Lung (tissue), 12 donors: ENCODE results near the gene SMARCAL1. TPM values are rescaled to one million over a fixed set of nuclear protein-coding genes. Genes with fewer than 3 reads are reported as not detected.

ENCODE experiments used
- ATAC-seq: fragments of 200-7000 bp; cut with Tn5 transposase; one replicate; pipeline ENCODE4 v1.9.1; 2020; ENCODE audit warnings: moderate number of reproducible peaks; ENCODE audit not compliant: insufficient read depth, low FRiP score
- DNase-seq, 3 donors: peaks; one replicate each; pipeline ENCODE4 v3.0.0-alpha.2; 2013 to 2017
- H3K27ac ChIP-seq, 2 donors: one replicate each; pipeline ENCODE4 v1.5.1; 2013; ENCODE audit warnings: mild to moderate bottlenecking in 2 of 2, moderate library complexity in 2 of 2, control low read depth in 1 of 2, inconsistent platforms in 1 of 2, low read depth in 1 of 2, low read length in 1 of 2
- H3K27me3 ChIP-seq, 3 donors: one replicate each; pipeline ENCODE4 v1.5.1; 2013; ENCODE audit warnings: low read length in 2 of 3; ENCODE audit not compliant: control insufficient read depth in 3 of 3, insufficient read depth in 3 of 3
- H3K36me3 ChIP-seq, 4 donors: one replicate each; pipeline ENCODE4 v1.5.1; 2013; ENCODE audit warnings: low read length in 4 of 4, mild to moderate bottlenecking in 1 of 4, moderate library complexity in 1 of 4; ENCODE audit not compliant: control insufficient read depth in 4 of 4, insufficient read depth in 4 of 4
- H3K4me1 ChIP-seq, 5 donors: one replicate each; pipeline ENCODE4 v1.5.1; 2013; ENCODE audit warnings: low read length in 5 of 5, mild to moderate bottlenecking in 2 of 5, moderate library complexity in 1 of 5; ENCODE audit not compliant: control insufficient read depth in 5 of 5, insufficient read depth in 5 of 5
- H3K4me3 ChIP-seq: one replicate; pipeline ENCODE4 v1.5.1; 2013; ENCODE audit warnings: mild to moderate bottlenecking, control low read depth, moderate library complexity
- H3K9ac ChIP-seq, 2 donors: one replicate each; pipeline ENCODE4 v1.5.1; 2013; ENCODE audit warnings: low read length in 2 of 2, control low read depth in 1 of 2; ENCODE audit not compliant: insufficient read depth in 1 of 2
- H3K9me3 ChIP-seq, 4 donors: one replicate each; pipeline ENCODE4 v1.5.1; 2013; ENCODE audit warnings: low read length in 3 of 4, mild to moderate bottlenecking in 1 of 4, moderate library complexity in 1 of 4; ENCODE audit not compliant: control insufficient read depth in 4 of 4, insufficient read depth in 3 of 4
- WGBS, 2 donors: extraction: QIAGEN DNeasy Blood & Tissue Kit; methylation state at CpG; one replicate each; pipeline ENCODE4 v1.1.7; 2013; 5-methylcytosine and 5-hydroxymethylcytosine counted together
- polyA plus RNA-seq, 2 donors: library from polyadenylated mRNA; stranded (reverse); fragments of 200-250 nt; gene quantifications; one replicate each; pipeline ENCODE4 v1.2.1, GENCODE V29; 2013
- total RNA-seq, 2 donors: library from RNA; depleted of rRNA in 1 of 2; stranded (reverse); fragments of >200 nt in 1 of 2; gene quantifications; one replicate each; pipeline ENCODE4 v1.2.1, GENCODE V29; 2014 to 2021
- TF ChIP-seq, protein P1 (sequence below): IDR thresholded peaks from 2 replicates; pipeline ENCODE4 v1.5.1; 2012; ENCODE audit warnings: mild to moderate bottlenecking; ENCODE audit errors: control extremely low read depth, extremely low read depth
- donor health status: control.
- donor health status: control.
- donor health status: Bipolar disorder and iron deficiency.
- donor health status: healthy.
- donor health status: DM: yes; HTN: yes; CAD: no.

The SMARCAL1 gene
- total and polyA plus RNA-seq, 4 donors: 5.2 to 28.6 (median 13.5) TPM

GRCh38 chr2:216465579-216466195, 53.4 kb downstream of the SMARCAL1 start:
- WGBS, 2 donors: 92% methylated on average over 5 of the region's 5 CpGs
- peaks cover 0 to 4% (median 0%) of the 10 kb centered on the region in 4 donors for H3K9me3 ChIP-seq
- H3K27me3 ChIP-seq: no peaks in the 10 kb centered on the region
- peaks cover 6 to 21% (median 8%) of the 10 kb centered on the region in 4 donors for H3K36me3 ChIP-seq
- no peak overlapping the region for H3K9ac ChIP-seq
- ATAC-seq: no peak
- no peak for DNase-seq
- H3K4me1 ChIP-seq: no peaks in the 10 kb centered on the region
- H3K27ac ChIP-seq: no peak overlapping the region
- no peak overlapping the region for H3K4me3 ChIP-seq
- TF ChIP-seq, protein P1, sequence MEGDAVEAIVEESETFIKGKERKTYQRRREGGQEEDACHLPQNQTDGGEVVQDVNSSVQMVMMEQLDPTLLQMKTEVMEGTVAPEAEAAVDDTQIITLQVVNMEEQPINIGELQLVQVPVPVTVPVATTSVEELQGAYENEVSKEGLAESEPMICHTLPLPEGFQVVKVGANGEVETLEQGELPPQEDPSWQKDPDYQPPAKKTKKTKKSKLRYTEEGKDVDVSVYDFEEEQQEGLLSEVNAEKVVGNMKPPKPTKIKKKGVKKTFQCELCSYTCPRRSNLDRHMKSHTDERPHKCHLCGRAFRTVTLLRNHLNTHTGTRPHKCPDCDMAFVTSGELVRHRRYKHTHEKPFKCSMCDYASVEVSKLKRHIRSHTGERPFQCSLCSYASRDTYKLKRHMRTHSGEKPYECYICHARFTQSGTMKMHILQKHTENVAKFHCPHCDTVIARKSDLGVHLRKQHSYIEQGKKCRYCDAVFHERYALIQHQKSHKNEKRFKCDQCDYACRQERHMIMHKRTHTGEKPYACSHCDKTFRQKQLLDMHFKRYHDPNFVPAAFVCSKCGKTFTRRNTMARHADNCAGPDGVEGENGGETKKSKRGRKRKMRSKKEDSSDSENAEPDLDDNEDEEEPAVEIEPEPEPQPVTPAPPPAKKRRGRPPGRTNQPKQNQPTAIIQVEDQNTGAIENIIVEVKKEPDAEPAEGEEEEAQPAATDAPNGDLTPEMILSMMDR: no peak

GRCh38 chr2:216467845-216468244, 55.6 kb downstream of the SMARCAL1 start:
- H3K9me3 ChIP-seq: peaks cover 0 to 2% (median 0%) of the 10 kb centered on the region in 4 donors
- DNase-seq (no peak), ATAC-seq (no peak)
- peaks cover 6 to 21% (median 9%) of the 10 kb centered on the region in 4 donors for H3K36me3 ChIP-seq
- no peak overlapping the region for H3K27ac ChIP-seq
- WGBS, 2 donors: 98% methylated on average over 4 of the region's 4 CpGs
- TF ChIP-seq, protein P1: no peak
- H3K4me1 ChIP-seq: no peaks in the 10 kb centered on the region
- H3K27me3 ChIP-seq: no peaks in the 10 kb centered on the region
- no peak overlapping the region for H3K9ac ChIP-seq
- H3K4me3 ChIP-seq: no peak overlapping the region

DNA sequence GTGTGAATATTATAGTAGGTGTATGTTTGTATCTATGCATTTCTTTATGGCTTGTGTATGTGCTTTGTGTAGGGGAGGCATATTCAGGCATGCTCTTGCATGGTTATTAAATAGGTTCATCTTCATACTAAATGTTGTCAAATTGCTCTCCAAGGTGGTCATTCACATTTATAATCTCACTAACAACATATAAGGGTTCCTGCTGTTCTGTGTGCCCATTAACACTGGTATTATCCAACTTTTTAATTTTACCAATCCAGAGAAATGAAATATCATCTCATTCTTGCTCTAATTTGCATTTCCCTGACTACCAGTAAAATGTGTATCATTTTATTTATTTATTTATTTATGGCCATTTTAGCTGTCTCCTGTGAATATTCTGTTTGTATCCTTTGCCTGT, 57.4 kb downstream of the SMARCAL1 start:
- Histone ChIP-seq H3K9me3 (no peaks in the 10 kb centered on the region), H3K27me3 (no peaks in the 10 kb centered on the region), H3K27ac (no peak overlapping the region), H3K36me3 (peaks cover 6 to 16% (median 9%) of the 10 kb centered on the region in 4 donors), H3K4me1 (no peaks in the 10 kb centered on the region), H3K4me3 (no peak overlapping the region), H3K9ac (no peak overlapping the region)
- ATAC-seq (no peak), DNase-seq (no peak)
- TF ChIP-seq, protein P1: no peak

- Histone ChIP-seq H3K27me3 (no peaks in the 10 kb centered on the region), H3K36me3 (peaks cover 13 to 19% (median 16%) of the 10 kb centered on the region in 4 donors), H3K4me3 (no peak overlapping the region), H3K9ac (no peak overlapping the region), H3K4me1 (no peaks in the 10 kb centered on the region), H3K9me3 (no peaks in the 10 kb centered on the region), H3K27ac (no peak overlapping the region)
- no peak for DNase-seq
- TF ChIP-seq, protein P1: no peak
- no peak for ATAC-seq
- WGBS, 2 donors: 91 to 97% methylated on average over 3 of the region's 3 CpGs
Observed at GRCh38 chr2:216473187-216473586, 60.9 kb downstream of the SMARCAL1 start.
